Erythroblast (primary cell): Measurements from ENCODE around the gene BTBD16.

Experiments
- DNase-seq, 2 experiments: peaks; one replicate each; lab custom pipeline; 2025; lab: John Stamatoyannopoulos, UW
- GATA1 ChIP-seq: IDR thresholded peaks from 2 replicates; pipeline ENCODE4 v1.6.1; 2011; ENCODE audit warnings: low read depth, mild to moderate bottlenecking, control low read depth, low read length, moderate library complexity
- POLR2A ChIP-seq: IDR thresholded peaks from 2 replicates; pipeline ENCODE4 v1.6.1; 2011; ENCODE audit warnings: mild to moderate bottlenecking, low read length

BTBD16 gene

GRCh38 chr10:122350893-122351292, 79.8 kb downstream of the BTBD16 start:
- TF ChIP-seq GATA1 (no peak), POLR2A (no peak)
- peak in 1 of 2 experiments; percentile 5 for DNase-seq

DNA sequence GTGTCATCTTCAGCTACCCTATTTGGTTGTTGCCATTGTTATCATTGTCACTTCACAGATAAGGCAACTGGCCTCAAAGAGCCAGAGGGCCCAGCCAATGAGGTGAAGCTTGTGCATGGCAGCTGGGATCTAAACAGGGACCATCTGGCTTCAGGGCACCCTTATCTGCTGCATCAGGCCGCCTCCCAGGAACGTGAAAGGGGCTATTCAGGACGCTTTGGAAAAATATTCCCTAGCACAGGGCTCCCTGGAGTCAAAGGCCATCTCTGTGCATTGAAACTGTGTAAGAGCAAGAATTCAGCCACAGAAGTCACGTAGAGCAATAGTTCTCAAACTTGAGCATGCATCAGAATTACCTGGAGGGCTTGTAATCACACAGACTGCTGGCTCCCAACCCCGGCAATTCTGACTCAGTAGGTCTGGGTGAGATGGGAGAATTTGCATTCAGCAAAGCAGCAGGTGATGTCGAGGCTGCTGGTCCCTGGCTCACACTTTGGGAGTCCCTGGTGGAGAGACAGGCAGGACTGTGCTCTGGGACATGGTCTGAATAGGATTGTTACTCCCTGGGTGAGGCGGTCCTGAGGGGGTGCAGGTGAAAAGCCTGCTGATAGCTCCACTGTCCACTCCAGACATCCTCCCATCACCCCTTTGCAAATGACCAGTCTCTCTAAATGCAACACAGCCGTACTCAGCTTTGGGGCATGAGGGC, 81.9 kb downstream of the BTBD16 start:
- DNase-seq: no peak
- TF ChIP-seq GATA1: no peak
- no peak for TF ChIP-seq POLR2A

DNA sequence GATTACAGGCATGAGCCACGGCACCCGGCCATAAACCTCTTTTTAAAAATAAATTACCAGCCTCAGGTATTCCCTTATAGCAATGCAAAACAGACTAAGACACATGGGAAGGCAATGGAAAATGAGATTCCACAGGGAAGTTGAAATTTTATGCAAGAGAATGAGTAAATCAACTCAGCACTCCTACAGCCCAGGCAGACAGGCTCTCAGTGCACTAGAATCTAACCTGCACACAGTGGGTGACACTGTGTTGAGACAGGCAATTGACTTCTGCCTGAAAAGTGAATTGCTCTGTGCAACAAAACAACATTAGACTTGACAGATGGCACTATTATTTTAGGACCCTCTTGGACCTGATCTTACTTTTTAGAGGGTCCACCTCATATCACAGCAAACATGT, 83.3 kb downstream of the BTBD16 start:
- TF ChIP-seq POLR2A (no peak), GATA1 (no peak)
- no peak for DNase-seq

DNA sequence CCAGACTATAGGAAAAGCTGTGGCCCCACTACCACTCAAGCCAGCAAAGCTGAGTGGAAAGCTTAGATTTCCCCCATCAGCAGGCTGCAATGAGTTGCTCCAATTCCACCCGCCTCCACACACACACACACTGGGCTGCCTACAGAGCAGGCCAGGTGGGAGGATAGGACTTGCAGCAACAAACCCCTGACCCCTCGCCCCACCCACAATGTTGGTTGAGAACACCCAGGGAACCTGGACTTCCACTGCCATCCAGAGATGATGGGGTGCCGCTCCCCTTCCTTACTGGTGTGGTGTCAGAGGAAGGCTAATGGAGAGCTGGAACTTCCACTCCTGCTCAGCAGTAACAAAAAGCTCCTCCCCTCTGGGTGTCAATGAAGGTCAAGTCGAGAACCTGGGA, 86.6 kb downstream of the BTBD16 start:
- TF ChIP-seq POLR2A (no peak), GATA1 (no peak)
- DNase-seq: no peak

DNA sequence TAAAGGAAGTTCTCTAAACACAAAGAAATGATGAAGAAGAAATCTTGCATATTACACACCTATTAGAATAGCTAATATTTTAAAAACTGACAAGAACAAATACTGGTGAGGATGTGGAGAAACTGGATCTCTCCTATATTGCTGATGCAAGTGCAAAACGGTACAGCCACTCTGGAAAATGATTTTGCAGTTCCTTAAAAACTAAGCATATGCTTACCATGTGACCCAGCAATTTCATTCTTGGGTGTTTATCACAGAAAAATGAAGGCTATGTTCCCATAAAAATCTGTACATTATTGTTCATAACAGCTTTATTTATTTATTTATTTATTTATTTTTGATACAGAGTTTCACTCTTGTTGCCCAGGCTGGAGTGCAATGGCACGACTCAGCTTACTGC, 88.5 kb downstream of the BTBD16 start:
- TF ChIP-seq GATA1 (no peak), POLR2A (no peak)
- DNase-seq: no peak

GRCh38 chr10:122361046-122361445, 90.0 kb downstream of the BTBD16 start:
- DNase-seq: no peak
- TF ChIP-seq GATA1 (no peak), POLR2A (no peak)

DNA sequence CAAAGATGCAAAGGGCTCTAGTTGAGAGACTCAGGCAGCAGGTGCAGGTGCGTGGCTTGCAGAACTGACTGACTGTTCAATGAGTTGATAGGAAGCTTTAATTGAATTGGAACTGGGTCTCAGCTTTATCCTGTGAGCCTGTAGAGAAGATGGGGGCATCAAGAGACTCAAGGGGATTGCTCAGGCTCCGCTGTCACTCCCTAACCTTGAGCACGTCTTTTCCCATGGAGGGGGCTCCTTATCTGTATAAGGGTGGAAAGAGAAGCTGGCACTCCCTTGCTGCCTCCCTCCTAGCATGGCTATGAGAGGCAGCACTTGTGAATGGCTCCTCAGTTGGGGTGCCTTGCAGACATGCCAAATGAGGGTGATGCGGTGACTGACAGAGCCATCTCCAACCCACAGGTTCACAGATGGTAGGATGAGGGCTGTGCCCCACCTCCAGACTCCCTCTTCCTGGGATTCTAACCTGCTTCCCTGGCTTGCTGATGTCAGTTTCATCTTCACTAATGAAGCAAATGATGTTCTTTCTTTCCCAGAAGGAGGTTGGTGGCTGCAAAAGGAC, 91.0 kb downstream of the BTBD16 start:
- TF ChIP-seq GATA1 (no peak), POLR2A (no peak)
- DNase-seq: no peak

- no peak for TF ChIP-seq GATA1
- TF ChIP-seq POLR2A: no peak
- no peak for DNase-seq
Measured at GRCh38 chr10:122362621-122363020, 91.5 kb downstream of the BTBD16 start.

DNA sequence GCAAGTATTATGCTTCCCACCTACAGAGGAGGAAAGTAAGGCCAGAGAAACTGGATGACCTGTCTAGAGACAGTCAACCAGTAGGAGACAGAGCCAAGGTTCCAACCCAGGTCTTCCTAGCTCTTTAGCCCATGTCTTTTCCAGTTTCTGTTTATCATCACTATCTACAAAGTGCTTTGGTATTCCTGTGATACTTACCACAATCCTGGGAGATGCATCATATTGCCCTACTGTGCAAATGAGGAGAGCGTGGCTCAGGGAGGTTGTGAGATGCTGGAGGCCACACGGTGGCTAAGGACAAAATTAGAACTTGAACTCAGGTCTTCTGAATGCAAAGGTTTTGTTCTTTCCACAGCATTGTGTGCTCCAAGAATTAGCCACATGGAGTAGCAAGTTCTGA, 92.2 kb downstream of the BTBD16 start:
- DNase-seq: no peak
- TF ChIP-seq GATA1: no peak
- no peak for TF ChIP-seq POLR2A

DNA sequence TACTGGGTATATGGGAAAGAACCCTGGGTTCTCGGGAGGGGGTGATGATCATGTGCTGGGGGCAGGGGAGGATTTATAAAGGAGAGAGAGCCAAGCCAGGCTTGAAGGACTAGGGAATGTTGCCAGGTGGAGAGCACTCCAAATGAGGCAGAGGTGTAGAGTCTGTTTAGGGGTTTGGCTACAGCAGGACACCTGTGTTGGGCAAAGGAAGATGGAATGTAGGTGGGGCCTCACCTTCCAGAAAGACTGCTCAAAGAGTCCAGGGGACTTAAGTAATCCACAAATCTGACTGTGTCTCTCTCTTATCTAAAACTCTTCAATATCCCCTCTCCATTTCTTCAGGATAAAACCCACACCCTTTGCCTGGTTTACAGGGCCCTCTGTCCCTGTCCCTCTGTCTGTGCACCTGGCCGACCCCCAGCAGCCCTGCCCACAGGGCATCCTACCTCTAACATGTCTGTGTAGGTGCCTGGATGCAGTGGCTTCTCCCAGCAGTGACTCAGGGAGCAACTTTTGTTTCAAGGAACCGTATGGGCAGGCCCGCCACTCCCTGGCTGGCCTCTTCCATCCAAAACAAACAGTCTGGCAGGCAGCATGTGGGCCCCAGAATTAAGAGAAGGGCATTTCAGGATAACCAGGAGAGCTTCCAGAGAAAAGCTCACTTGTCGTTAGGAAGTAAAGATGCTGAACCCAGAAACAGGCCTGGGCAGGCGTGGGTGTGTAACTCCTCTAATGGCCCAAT, 92.8 kb downstream of the BTBD16 start:
- no peak for TF ChIP-seq POLR2A
- no peak for TF ChIP-seq GATA1
- DNase-seq: no peak

- no peak for TF ChIP-seq POLR2A
- no peak for TF ChIP-seq GATA1
- DNase-seq: no peak
Measured at GRCh38 chr10:122368502-122369254, 97.6 kb downstream of the BTBD16 start.

DNA sequence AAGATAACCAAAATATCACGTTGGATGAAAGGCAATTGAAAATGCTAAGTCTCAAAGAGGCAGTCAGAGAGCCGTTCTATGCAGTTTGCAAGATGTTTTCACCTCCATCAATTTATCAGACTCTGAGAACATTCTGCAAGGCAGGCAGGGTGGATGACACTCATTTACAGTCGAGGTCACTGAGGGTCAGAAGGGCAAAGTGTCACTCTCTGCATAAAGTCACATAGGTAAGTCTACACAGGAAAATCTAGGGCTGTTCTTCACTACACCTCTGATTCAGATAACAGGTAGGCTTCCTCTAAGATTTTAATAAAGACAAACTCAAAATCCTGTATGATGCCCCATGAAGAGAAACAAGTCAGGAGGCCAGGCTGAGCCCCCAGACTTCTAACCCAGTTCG, 102.0 kb downstream of the BTBD16 start:
- no peak for DNase-seq
- no peak for TF ChIP-seq GATA1
- TF ChIP-seq POLR2A: no peak

DNA sequence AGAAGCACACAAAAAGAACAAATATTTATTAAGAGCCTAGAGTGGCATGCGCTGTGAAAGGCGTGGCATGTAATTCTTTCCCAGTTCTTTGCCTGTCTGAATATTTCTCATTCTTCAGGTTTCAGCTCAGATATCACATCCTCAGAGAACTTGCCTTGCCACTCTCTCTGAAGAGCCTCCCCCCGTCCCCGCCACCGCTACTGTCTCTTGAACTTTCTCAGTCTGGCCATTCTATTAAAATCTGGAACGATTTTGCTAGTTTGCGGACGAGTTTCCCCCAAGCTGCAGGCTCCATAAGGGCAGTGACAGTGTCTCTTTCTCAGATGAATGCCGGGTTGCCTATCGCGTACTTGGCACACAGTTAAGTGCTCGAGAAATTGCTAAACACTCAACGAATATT, 102.6 kb downstream of the BTBD16 start:
- DNase-seq: no peak
- TF ChIP-seq POLR2A (no peak), GATA1 (no peak)
